HG03354 (cell line): ENCODE measurements around the gene ARSD.
"Not testable (repeated sequence)": the region's sequence is repeated elsewhere in the genome, so short reads cannot be mapped to it uniquely, and the experiment has no call there.

Source experiments
- ATAC-seq: cut with Tn5 transposase; IDR thresholded peaks from one replicate; pipeline ENCODE4 v1.9.1; 2021; ENCODE audit warnings: mild to moderate bottlenecking; ENCODE audit not compliant: unreplicated experiment, poor library complexity, severe bottlenecking

The ARSD gene

GRCh38 chrX:2897690-2898623 lies 31.2 kb downstream of the ARSD start:
- ATAC-seq, result peak; percentile 64

GRCh38 chrX:2897311-2897689 lies 31.8 kb downstream of the ARSD start:
- no peak for ATAC-seq

GRCh38 chrX:2894885-2895292 lies 34.2 kb downstream of the ARSD start:
- no peak for ATAC-seq

GRCh38 chrX:2892816-2893215 lies 36.3 kb downstream of the ARSD start:
- no peak for ATAC-seq

GRCh38 chrX:2890536-2891460 lies 38.3 kb downstream of the ARSD start:
- not testable (repeated sequence) for ATAC-seq

GRCh38 chrX:2889706-2890490 lies 39.2 kb downstream of the ARSD start:
- ATAC-seq, result not testable (repeated sequence)

- ATAC-seq, result no peak
These were observed 40.0 kb downstream of the ARSD start for GRCh38 chrX:2889045-2889605.

GRCh38 chrX:2888309-2888708 lies 40.8 kb downstream of the ARSD start:
- ATAC-seq, result no peak

GRCh38 chrX:2883770-2884169 lies 45.4 kb downstream of the ARSD start:
- ATAC-seq, result no peak

GRCh38 chrX:2879670-2880069 lies 49.5 kb downstream of the ARSD start:
- no peak for ATAC-seq

- no peak for ATAC-seq
These were observed 50.6 kb downstream of the ARSD start for GRCh38 chrX:2878563-2878962.

GRCh38 chrX:2875798-2876399 lies 53.2 kb downstream of the ARSD start:
- no peak for ATAC-seq

GRCh38 chrX:2875136-2875481 lies 54.0 kb downstream of the ARSD start:
- ATAC-seq, result no peak

GRCh38 chrX:2874222-2875135 lies 54.7 kb downstream of the ARSD start:
- ATAC-seq, result no peak

GRCh38 chrX:2872671-2873277 lies 56.4 kb downstream of the ARSD start:
- ATAC-seq, result no peak

- no peak for ATAC-seq
These were observed 57.3 kb downstream of the ARSD start for GRCh38 chrX:2871831-2872230.

GRCh38 chrX:2870650-2871049 lies 58.5 kb downstream of the ARSD start:
- no peak for ATAC-seq

GRCh38 chrX:2867206-2867605 lies 61.9 kb downstream of the ARSD start:
- no peak for ATAC-seq
